GM23338 (cell line): ENCODE measurements around the gene SLC8A1. TPM values are rescaled to one million over a fixed set of nuclear protein-coding genes. Genes with fewer than 3 reads are reported as not detected.

Experiments
- ATAC-seq: fragments of 200-7000 bp; cut with Tn5 transposase; 3 replicates; pipeline ENCODE4 v1.9.1; 2020
- DNase-seq: peaks from one replicate; pipeline ENCODE4 v3.0.0-alpha.2; 2015; ENCODE audit warnings: low spot score
- H2AFZ ChIP-seq: fragments of 200-600 bp; sonication (generic); 2 replicates; pipeline ENCODE4 v1.8.0; 2016; ENCODE audit warnings: antibody characterized with exemption, mild to moderate bottlenecking, moderate library complexity
- H3F3A ChIP-seq: fragments of 200-600 bp; sonication (generic); replicated peaks from 2 replicates; pipeline ENCODE4 v1.8.0; 2017; ENCODE audit warnings: antibody characterized with exemption, mixed run types, low read depth
- H3K27ac ChIP-seq: fragments of 200-600 bp; sonication (generic); 2 replicates; pipeline ENCODE4 v1.6.1; 2016; ENCODE audit warnings: low read depth
- H3K27me3 ChIP-seq: fragments of 200-600 bp; sonication (generic); 2 replicates; pipeline ENCODE4 v1.8.0; 2016; ENCODE audit warnings: mild to moderate bottlenecking, mixed run types, moderate library complexity; ENCODE audit not compliant: insufficient read depth
- H3K36me3 ChIP-seq: fragments of 200-600 bp; sonication (generic); 2 replicates; pipeline ENCODE4 v1.8.0; 2016; ENCODE audit warnings: mild to moderate bottlenecking; ENCODE audit not compliant: insufficient read depth
- H3K4me1 ChIP-seq: fragments of 200-600 bp; sonication (generic); 2 replicates; pipeline ENCODE4 v1.8.0; 2016; ENCODE audit warnings: mild to moderate bottlenecking, moderate library complexity; ENCODE audit not compliant: insufficient read depth
- H3K4me2 ChIP-seq: fragments of 200-600 bp; sonication (generic); 2 replicates; pipeline ENCODE4 v1.7.1; 2017; ENCODE audit warnings: mixed run types
- H3K4me3 ChIP-seq: fragments of 200-600 bp; sonication (generic); 2 replicates; pipeline ENCODE4 v1.6.1; 2016; ENCODE audit warnings: mixed run types
- H3K79me2 ChIP-seq: fragments of 200-600 bp; sonication (generic); replicated peaks from 2 replicates; pipeline ENCODE4 v1.8.0; 2017; ENCODE audit warnings: mild to moderate bottlenecking; ENCODE audit not compliant: insufficient read depth
- H3K9me2 ChIP-seq: fragments of 200-600 bp; sonication (generic); 2 replicates; pipeline ENCODE4 v1.8.0; 2017; ENCODE audit not compliant: insufficient read depth
- H4K20me1 ChIP-seq: fragments of 200-600 bp; sonication (generic); replicated peaks from 2 replicates; pipeline ENCODE4 v1.8.0; 2017; ENCODE audit warnings: mild to moderate bottlenecking; ENCODE audit not compliant: insufficient read depth
- H3K27ac Mint-ChIP-seq: 2 replicates; pipeline ENCODE4 v1.8.0; 2020; ENCODE audit warnings: inconsistent platforms, mild to moderate bottlenecking, moderate library complexity, mixed read lengths
- H3K27me3 Mint-ChIP-seq: 3 replicates; pipeline ENCODE4 v1.8.0; 2022; ENCODE audit warnings: low read depth, mild to moderate bottlenecking, moderate library complexity, mixed read lengths, inconsistent platforms; ENCODE audit not compliant: insufficient read depth, poor library complexity
- H3K36me3 Mint-ChIP-seq: 3 replicates; pipeline ENCODE4 v1.8.0; 2021; ENCODE audit warnings: low read depth, mild to moderate bottlenecking, inconsistent platforms, moderate library complexity, mixed read lengths
- H3K4me1 Mint-ChIP-seq: 3 replicates; pipeline ENCODE4 v1.8.0; 2020; ENCODE audit warnings: mild to moderate bottlenecking, inconsistent platforms, mixed read lengths
- H3K4me3 Mint-ChIP-seq: 3 replicates; pipeline ENCODE4 v1.8.0; 2021; ENCODE audit warnings: moderate library complexity, mild to moderate bottlenecking, inconsistent platforms, mixed read lengths
- H3K9me3 Mint-ChIP-seq: 3 replicates; pipeline ENCODE4 v1.8.0; 2020; ENCODE audit warnings: moderate library complexity, mild to moderate bottlenecking, inconsistent platforms, mixed read lengths
- CREB1 ChIP-seq: fragments of 250-450 bp; sonication (Bioruptor Pico); IDR thresholded peaks from 2 replicates; pipeline ENCODE4 v1.5.0; 2020; ENCODE audit warnings: low read depth, mild to moderate bottlenecking, moderate library complexity
- EZH2phosphoT487 ChIP-seq: fragments of 200-600 bp; sonication (generic); IDR thresholded peaks from one replicate; pipeline ENCODE4 v1.8.1; 2018; ENCODE audit warnings: antibody characterized with exemption; ENCODE audit not compliant: unreplicated experiment
- JUNB ChIP-seq: IDR thresholded peaks from one replicate; pipeline ENCODE4 v1.6.1; 2016; ENCODE audit warnings: antibody characterized with exemption; ENCODE audit not compliant: unreplicated experiment
- NANOG ChIP-seq: IDR thresholded peaks from 2 replicates; pipeline ENCODE4 v1.6.1; 2016; ENCODE audit warnings: antibody characterized with exemption, borderline replicate concordance
- POLR2AphosphoS5 ChIP-seq: IDR thresholded peaks from 2 replicates; pipeline ENCODE4 v1.6.1; 2016; ENCODE audit warnings: antibody characterized with exemption, low read depth
- STAT1 ChIP-seq: IDR thresholded peaks from one replicate; pipeline ENCODE4 v1.6.1; 2016; ENCODE audit warnings: antibody characterized with exemption; ENCODE audit not compliant: unreplicated experiment
- ZNF331 ChIP-seq: fragments of 250-450 bp; sonication (Bioruptor Pico); IDR thresholded peaks from 2 replicates; pipeline ENCODE4 v1.5.0; 2020; ENCODE audit warnings: low read depth, mild to moderate bottlenecking, moderate library complexity
- polyA plus RNA-seq: library from polyadenylated mRNA; unstranded; fragments of >200 nt; fragmentation: Nextera tagmentation; extraction: Ambion mirVana; gene quantifications from 2 replicates; pipeline ENCODE4 v1.2.1, GENCODE V29; 2016
- total RNA-seq: library from RNA; depleted of rRNA; stranded (reverse); fragments of >200 nt; shearing (Covaris generic); gene quantifications from 2 replicates; pipeline ENCODE4 v1.2.3, GENCODE V29; 2014
- TF ChIP-seq, protein P1 (sequence below): IDR thresholded peaks from 2 replicates; pipeline ENCODE4 v1.6.1; 2016; ENCODE audit warnings: antibody characterized with exemption
- TF ChIP-seq, protein P2 (sequence below): IDR thresholded peaks from one replicate; pipeline ENCODE4 v1.6.1; 2018; ENCODE audit warnings: antibody characterized with exemption; ENCODE audit not compliant: unreplicated experiment
- TF ChIP-seq, protein P3 (sequence below), 2 experiments: fragments of 200-600 bp in 1 of 2; sonication (generic) in 1 of 2; conservative IDR thresholded peaks; 2 replicates each; pipeline versions ENCODE4 v1.5.1 to v1.6.1; 2016 to 2017; ENCODE audit warnings: antibody characterized with exemption in 2 of 2, low read depth in 2 of 2, mild to moderate bottlenecking in 2 of 2, moderate library complexity in 1 of 2

The SLC8A1 gene
- total and polyA plus RNA-seq, 2 experiments from 2014 or later, result 2.5 to 3.3 TPM

GRCh38 chr2:40361478-40361877, 90.4 kb downstream of the SLC8A1 start:
- Histone ChIP-seq H3K27me3 (no peaks in the 10 kb centered on the region), H3K4me3 (no peak overlapping the region), H3F3A (no peaks in the 10 kb centered on the region), H3K79me2 (no peaks in the 10 kb centered on the region), H3K9me2 (no peaks in the 10 kb centered on the region), H3K36me3 (no peaks in the 10 kb centered on the region), H3K4me2 (no peak overlapping the region), H2AFZ (no peak overlapping the region), H3K4me1 (no peaks in the 10 kb centered on the region), H4K20me1 (no peaks in the 10 kb centered on the region), H3K27ac (no peak overlapping the region)
- no peaks in the 10 kb centered on the region for H3K27me3 Mint-ChIP-seq
- no peaks in the 10 kb centered on the region for H3K9me3 Mint-ChIP-seq
- no peak overlapping the region for H3K4me3 Mint-ChIP-seq
- H3K27ac Mint-ChIP-seq, result no peak overlapping the region
- TF ChIP-seq POLR2AphosphoS5, result no peak
- TF ChIP-seq, protein P1, sequence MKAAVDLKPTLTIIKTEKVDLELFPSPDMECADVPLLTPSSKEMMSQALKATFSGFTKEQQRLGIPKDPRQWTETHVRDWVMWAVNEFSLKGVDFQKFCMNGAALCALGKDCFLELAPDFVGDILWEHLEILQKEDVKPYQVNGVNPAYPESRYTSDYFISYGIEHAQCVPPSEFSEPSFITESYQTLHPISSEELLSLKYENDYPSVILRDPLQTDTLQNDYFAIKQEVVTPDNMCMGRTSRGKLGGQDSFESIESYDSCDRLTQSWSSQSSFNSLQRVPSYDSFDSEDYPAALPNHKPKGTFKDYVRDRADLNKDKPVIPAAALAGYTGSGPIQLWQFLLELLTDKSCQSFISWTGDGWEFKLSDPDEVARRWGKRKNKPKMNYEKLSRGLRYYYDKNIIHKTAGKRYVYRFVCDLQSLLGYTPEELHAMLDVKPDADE, result no peak
- no peak for TF ChIP-seq EZH2phosphoT487
- TF ChIP-seq CREB1 (CRISPR knock-in tag), result no peak
- ATAC-seq, result no peak
- H3K4me1 Mint-ChIP-seq, result peaks cover 4% of the 10 kb centered on the region; the same call in 2 of the 3 replicates
- H3K36me3 Mint-ChIP-seq, result no peaks in the 10 kb centered on the region
- DNase-seq, result no peak

DNA sequence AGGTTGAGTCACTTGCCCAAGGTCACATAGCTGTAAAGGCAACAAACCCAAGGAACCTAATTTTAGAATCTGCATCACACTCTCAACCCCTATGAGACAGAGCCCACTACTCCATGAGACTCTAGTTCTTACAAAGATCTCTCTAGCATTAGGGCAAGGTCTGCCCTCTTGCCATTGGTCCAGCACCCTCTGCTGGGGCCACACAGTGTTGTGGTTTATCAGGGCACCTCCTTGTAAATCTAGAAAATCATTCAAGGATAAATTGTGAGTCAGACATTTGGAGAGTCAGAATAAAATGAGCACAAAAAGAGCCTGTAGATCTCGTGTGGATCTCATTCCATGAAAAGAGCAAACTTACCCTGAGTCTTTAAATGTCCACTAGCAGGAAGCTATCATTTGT, 91.2 kb downstream of the SLC8A1 start:
- no peak for ATAC-seq
- TF ChIP-seq NANOG (no peak), ZNF331 (CRISPR knock-in tag) (no peak), STAT1 (no peak), JUNB (no peak), POLR2AphosphoS5 (no peak), CREB1 (CRISPR knock-in tag) (no peak), EZH2phosphoT487 (no peak)
- TF ChIP-seq, protein P2, sequence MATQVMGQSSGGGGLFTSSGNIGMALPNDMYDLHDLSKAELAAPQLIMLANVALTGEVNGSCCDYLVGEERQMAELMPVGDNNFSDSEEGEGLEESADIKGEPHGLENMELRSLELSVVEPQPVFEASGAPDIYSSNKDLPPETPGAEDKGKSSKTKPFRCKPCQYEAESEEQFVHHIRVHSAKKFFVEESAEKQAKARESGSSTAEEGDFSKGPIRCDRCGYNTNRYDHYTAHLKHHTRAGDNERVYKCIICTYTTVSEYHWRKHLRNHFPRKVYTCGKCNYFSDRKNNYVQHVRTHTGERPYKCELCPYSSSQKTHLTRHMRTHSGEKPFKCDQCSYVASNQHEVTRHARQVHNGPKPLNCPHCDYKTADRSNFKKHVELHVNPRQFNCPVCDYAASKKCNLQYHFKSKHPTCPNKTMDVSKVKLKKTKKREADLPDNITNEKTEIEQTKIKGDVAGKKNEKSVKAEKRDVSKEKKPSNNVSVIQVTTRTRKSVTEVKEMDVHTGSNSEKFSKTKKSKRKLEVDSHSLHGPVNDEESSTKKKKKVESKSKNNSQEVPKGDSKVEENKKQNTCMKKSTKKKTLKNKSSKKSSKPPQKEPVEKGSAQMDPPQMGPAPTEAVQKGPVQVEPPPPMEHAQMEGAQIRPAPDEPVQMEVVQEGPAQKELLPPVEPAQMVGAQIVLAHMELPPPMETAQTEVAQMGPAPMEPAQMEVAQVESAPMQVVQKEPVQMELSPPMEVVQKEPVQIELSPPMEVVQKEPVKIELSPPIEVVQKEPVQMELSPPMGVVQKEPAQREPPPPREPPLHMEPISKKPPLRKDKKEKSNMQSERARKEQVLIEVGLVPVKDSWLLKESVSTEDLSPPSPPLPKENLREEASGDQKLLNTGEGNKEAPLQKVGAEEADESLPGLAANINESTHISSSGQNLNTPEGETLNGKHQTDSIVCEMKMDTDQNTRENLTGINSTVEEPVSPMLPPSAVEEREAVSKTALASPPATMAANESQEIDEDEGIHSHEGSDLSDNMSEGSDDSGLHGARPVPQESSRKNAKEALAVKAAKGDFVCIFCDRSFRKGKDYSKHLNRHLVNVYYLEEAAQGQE, result no peak
- TF ChIP-seq, protein P3, sequence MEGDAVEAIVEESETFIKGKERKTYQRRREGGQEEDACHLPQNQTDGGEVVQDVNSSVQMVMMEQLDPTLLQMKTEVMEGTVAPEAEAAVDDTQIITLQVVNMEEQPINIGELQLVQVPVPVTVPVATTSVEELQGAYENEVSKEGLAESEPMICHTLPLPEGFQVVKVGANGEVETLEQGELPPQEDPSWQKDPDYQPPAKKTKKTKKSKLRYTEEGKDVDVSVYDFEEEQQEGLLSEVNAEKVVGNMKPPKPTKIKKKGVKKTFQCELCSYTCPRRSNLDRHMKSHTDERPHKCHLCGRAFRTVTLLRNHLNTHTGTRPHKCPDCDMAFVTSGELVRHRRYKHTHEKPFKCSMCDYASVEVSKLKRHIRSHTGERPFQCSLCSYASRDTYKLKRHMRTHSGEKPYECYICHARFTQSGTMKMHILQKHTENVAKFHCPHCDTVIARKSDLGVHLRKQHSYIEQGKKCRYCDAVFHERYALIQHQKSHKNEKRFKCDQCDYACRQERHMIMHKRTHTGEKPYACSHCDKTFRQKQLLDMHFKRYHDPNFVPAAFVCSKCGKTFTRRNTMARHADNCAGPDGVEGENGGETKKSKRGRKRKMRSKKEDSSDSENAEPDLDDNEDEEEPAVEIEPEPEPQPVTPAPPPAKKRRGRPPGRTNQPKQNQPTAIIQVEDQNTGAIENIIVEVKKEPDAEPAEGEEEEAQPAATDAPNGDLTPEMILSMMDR (conservative IDR thresholded peaks at IDR 0.05; ENCODE audit: low read depth in 2 of 2), result no peak
- TF ChIP-seq, protein P1, result no peak

More for the DNA sequence above, 91.2 kb downstream of the SLC8A1 start:
- no peaks in the 10 kb centered on the region for H3K27me3 Mint-ChIP-seq
- no peaks in the 10 kb centered on the region for H3F3A ChIP-seq
- H4K20me1 ChIP-seq, result no peaks in the 10 kb centered on the region
- no peak overlapping the region for H2AFZ ChIP-seq
- no peaks in the 10 kb centered on the region for H3K79me2 ChIP-seq
- H3K9me2 ChIP-seq, result no peaks in the 10 kb centered on the region
- no peaks in the 10 kb centered on the region for H3K4me1 ChIP-seq
- H3K9me3 Mint-ChIP-seq, result no peaks in the 10 kb centered on the region
- H3K27ac ChIP-seq, result no peak overlapping the region
- peaks cover 4% of the 10 kb centered on the region; the same call in 2 of the 3 replicates for H3K4me1 Mint-ChIP-seq
- no peak for DNase-seq
- no peak overlapping the region for H3K4me2 ChIP-seq
- H3K4me3 Mint-ChIP-seq, result no peak overlapping the region
- no peak overlapping the region for H3K27ac Mint-ChIP-seq
- H3K4me3 ChIP-seq, result no peak overlapping the region
- H3K36me3 ChIP-seq, result no peaks in the 10 kb centered on the region
- H3K36me3 Mint-ChIP-seq, result no peaks in the 10 kb centered on the region
- no peaks in the 10 kb centered on the region for H3K27me3 ChIP-seq
